Panc1 (cell line): ENCODE results near the gene GALNT18. TPM values are rescaled to one million over a fixed set of nuclear protein-coding genes. Genes with fewer than 3 reads are reported as not detected.

ENCODE experiments used
- ATAC-seq: fragments of 200-7000 bp; cut with Tn5 transposase; 2 replicates; pipeline ENCODE4 v1.9.1; 2020; ENCODE audit warnings: mild to moderate bottlenecking, moderate library complexity
- BruUV-seq: library from RNA; stranded (reverse); fragments of 400-500 nt; replicated peaks from 2 replicates; lab custom pipeline; 2021; lab: Mats Ljungman, UMichigan
- CTCF ChIA-PET: fragments of 300-600 bp; sonication (Branson Sonifier 250); formaldehyde crosslinking; loops from one replicate; lab custom pipeline; 2022; ENCODE audit warnings: antibody characterized with exemption; lab: Charles Lee
- POLR2A ChIA-PET: fragments of 300-600 bp; sonication (Branson Sonifier 250); formaldehyde crosslinking; loops from one replicate; lab custom pipeline; 2022; ENCODE audit warnings: antibody characterized with exemption; lab: Charles Lee
- DNase-seq: peaks from one replicate; pipeline ENCODE4 v3.0.0-alpha.2; 2010; ENCODE audit warnings: low read depth, low spot score
- H3K27ac ChIP-seq: 2 replicates; pipeline ENCODE4 v1.5.1; 2011; ENCODE audit warnings: mild to moderate bottlenecking, low read length, inconsistent platforms
- H3K27me3 ChIP-seq: fragments of 200-500 bp; sonication (Bioruptor generic); 2 replicates; pipeline ENCODE4 v1.6.0; 2014; ENCODE audit warnings: low read length, inconsistent platforms; ENCODE audit not compliant: control insufficient read depth, insufficient read depth
- H3K36me3 ChIP-seq: fragments of 200-500 bp; sonication (Bioruptor generic); 2 replicates; pipeline ENCODE4 v1.5.1; 2014; ENCODE audit warnings: inconsistent platforms, mild to moderate bottlenecking, low read length, moderate library complexity; ENCODE audit not compliant: control insufficient read depth, insufficient read depth
- H3K4me1 ChIP-seq: 2 replicates; pipeline ENCODE4 v1.5.1; 2011; ENCODE audit warnings: inconsistent platforms, mild to moderate bottlenecking, low read length, moderate library complexity; ENCODE audit not compliant: control insufficient read depth, insufficient read depth
- H3K4me3 ChIP-seq, 2 experiments: 2 replicates each; pipeline ENCODE4 v1.5.1; 2011 to 2012; ENCODE audit warnings: low read depth in 2 of 2, low read length in 2 of 2, mild to moderate bottlenecking in 2 of 2, inconsistent platforms in 1 of 2, moderate library complexity in 1 of 2
- H3K9me3 ChIP-seq: fragments of 200-500 bp; sonication (Bioruptor generic); 2 replicates; pipeline ENCODE4 v1.5.1; 2014; ENCODE audit warnings: low read depth, mild to moderate bottlenecking, inconsistent platforms, low read length, moderate library complexity; ENCODE audit not compliant: control insufficient read depth, insufficient read depth
- CTCF ChIP-seq: fragments of 450-650 bp; IDR thresholded peaks from 2 replicates; pipeline ENCODE4 v1.5.1; 2017; ENCODE audit warnings: mild to moderate bottlenecking
- POLR2AphosphoS5 ChIP-seq: IDR thresholded peaks from 2 replicates; pipeline ENCODE4 v1.6.1; 2012; ENCODE audit warnings: mild to moderate bottlenecking, low read depth, low read length, moderate library complexity
- REST ChIP-seq, 2 experiments: IDR thresholded peaks; 2 replicates each; pipeline ENCODE4 v1.6.1; 2011 to 2012; ENCODE audit warnings: low read depth in 2 of 2, control low read depth in 1 of 2, low read length in 1 of 2, mild to moderate bottlenecking in 1 of 2, moderate library complexity in 1 of 2; ENCODE audit not compliant: insufficient read depth in 1 of 2
- SIN3A ChIP-seq: IDR thresholded peaks from 2 replicates; pipeline ENCODE4 v1.6.1; 2012; ENCODE audit warnings: low read depth, mild to moderate bottlenecking, low read length, moderate library complexity, borderline replicate concordance; ENCODE audit not compliant: insufficient read depth
- TCF7L2 ChIP-seq: IDR thresholded peaks from 2 replicates; pipeline ENCODE4 v1.6.1; 2011; ENCODE audit warnings: mild to moderate bottlenecking, low read depth, low read length, inconsistent platforms
- in situ Hi-C: cut with HindIII; loops from 2 replicates; pipeline ENCODE4 v1.10.0; 2016; ENCODE audit warnings: low sequenced_read_pairs, low pct_unique_long_range_greater_than_20kb
- intact Hi-C: fragments of 100-400 bp; cut with micrococcal nuclease; formaldehyde crosslinking; loops from one replicate; pipeline ENCODE4 v1.10.0; 2022; ENCODE audit not compliant: unreplicated experiment
- total RNA-seq: library from RNA; stranded (reverse); gene quantifications from one replicate; pipeline ENCODE4 v1.2.1, GENCODE V29; 2021; ENCODE audit not compliant: unreplicated experiment

Gene GALNT18
- total RNA-seq, 1 experiment from 2014 or later, result 8.6 TPM

DNA sequence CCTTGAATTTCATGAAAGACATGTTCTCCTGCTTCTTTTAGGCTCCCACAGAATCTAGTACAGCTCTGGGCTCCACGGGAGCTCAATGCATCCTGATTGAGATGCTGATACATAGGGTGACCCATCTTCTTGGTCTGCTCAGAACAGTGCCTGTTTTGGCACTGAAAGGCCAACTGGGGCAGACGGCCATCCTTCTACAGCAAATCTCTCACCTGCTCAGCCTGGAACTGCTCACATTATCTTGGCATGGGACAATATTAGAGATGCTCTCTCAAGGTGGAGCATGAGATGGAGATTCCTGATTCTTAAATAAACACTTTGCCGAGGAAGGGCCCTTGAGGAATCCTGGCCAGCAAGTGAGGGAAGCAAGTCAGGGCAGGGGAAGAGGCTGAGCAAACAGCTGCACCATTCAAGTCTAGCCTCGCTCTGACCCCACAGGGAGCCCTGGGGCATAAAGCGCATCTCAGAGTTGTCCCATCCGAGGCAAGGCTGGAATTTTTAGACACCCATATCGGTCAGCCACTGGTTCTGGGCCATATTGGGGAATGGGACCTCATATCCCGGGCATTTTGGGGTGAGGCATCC lies 210.3 kb downstream of the GALNT18 start:
- Histone ChIP-seq H3K4me1 (no peaks in the 10 kb centered on the region), H3K27me3 (no peaks in the 10 kb centered on the region), H3K9me3 (no peaks in the 10 kb centered on the region), H3K4me3 (no peak overlapping the region), H3K36me3 (no peaks in the 10 kb centered on the region), H3K27ac (no peak overlapping the region)
- no TSS peak for BruUV-seq
- TF ChIP-seq REST (IDR thresholded peaks at IDR 0.05; ENCODE audit: insufficient read depth in 1 of 2, low read depth in 2 of 2, low read length in 1 of 2), result no peak
- no peak for TF ChIP-seq TCF7L2
- no peak for TF ChIP-seq CTCF
- TF ChIP-seq POLR2AphosphoS5, result no peak
- TF ChIP-seq SIN3A, result no peak
- ATAC-seq (no peak), DNase-seq (no peak)
- intact Hi-C loops, result no loop called here
- in situ Hi-C loops, result no loop called here
- ChIA-PET POLR2A (no interaction called here), CTCF (no interaction called here)

DNA sequence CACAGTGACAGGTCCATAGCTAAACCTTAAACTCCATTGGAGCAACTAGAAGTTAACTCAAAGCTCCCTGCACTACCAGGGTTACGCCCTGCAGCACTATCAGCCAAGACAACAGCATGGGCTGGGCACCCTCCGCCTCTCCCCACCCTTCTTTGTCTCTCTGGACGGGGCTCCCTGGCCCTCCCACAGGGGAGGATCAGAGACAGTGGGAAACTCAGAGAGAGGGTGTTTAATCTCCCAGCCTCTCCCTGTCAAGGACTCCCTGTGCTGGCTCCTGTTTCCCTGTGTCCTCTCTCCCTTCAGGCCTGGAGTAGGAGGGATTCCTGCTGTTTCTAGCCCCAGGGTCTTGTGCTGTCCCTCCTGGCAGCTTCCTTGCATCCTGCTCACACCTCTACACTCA lies 211.9 kb downstream of the GALNT18 start:
- TF ChIP-seq TCF7L2 (no peak), REST (IDR thresholded peaks at IDR 0.05; ENCODE audit: insufficient read depth in 1 of 2, low read depth in 2 of 2, low read length in 1 of 2) (no peak), CTCF (no peak), SIN3A (no peak), POLR2AphosphoS5 (no peak)
- Histone ChIP-seq H3K27me3 (no peaks in the 10 kb centered on the region), H3K36me3 (no peaks in the 10 kb centered on the region), H3K4me1 (no peaks in the 10 kb centered on the region), H3K27ac (no peak overlapping the region), H3K4me3 (no peak overlapping the region), H3K9me3 (no peaks in the 10 kb centered on the region)
- BruUV-seq, result no TSS peak
- DNase-seq, result no peak
- intact Hi-C loops (no loop called here), in situ Hi-C loops (no loop called here)
- CTCF ChIA-PET, result no interaction called here
- POLR2A ChIA-PET, result no interaction called here
- ATAC-seq, result no peak
